Measurements from ENCODE around the gene FBXO41.

- TF ChIP-seq CTCF (conservative IDR thresholded peaks at IDR 0.05; ENCODE audit: low read length) (no peak), EZH2phosphoT487 (IDR thresholded peaks at IDR 0.05; ENCODE audit: borderline replicate concordance, low read depth, low read length) (no peak)
Measured at GRCh38 chr2:73297586-73297985, 13.3 kb upstream of the FBXO41 start.

All from OCI-LY7 (cell line).